NCI-H82 treated with DMSO at 0.1 percent for 48 hours (cell line): ENCODE data around the gene DAND5.
"Not testable (repeated sequence)": the region's sequence is repeated elsewhere in the genome, so short reads cannot be mapped to it uniquely, and the experiment has no call there.

Source experiments
- DNase-seq: peaks from one replicate; lab custom pipeline; 2025; ENCODE audit not compliant: unreplicated experiment; lab: John Stamatoyannopoulos, UW

The DAND5 gene

GRCh38 chr19:12945479-12946091 is 23.8 kb upstream of the DAND5 start, which contains the start of gene RAD23A:
TSS of gene RAD23A (plus strand) at chr19:12945862. CDS start at chr19:12945949, 87 bp downstream.
- peak; percentile 94 for DNase-seq

GRCh38 chr19:12946092-12946721 is 23.2 kb upstream of the DAND5 start:
- no peak for DNase-seq

- DNase-seq, result no peak
Observed at GRCh38 chr19:12946731-12947496, 22.5 kb upstream of the DAND5 start.

- DNase-seq, result no peak
Observed at GRCh38 chr19:12947702-12948611, 21.4 kb upstream of the DAND5 start.

- no peak for DNase-seq
Observed at GRCh38 chr19:12948612-12949362, 20.6 kb upstream of the DAND5 start.

- DNase-seq, result no peak
Observed at GRCh38 chr19:12949363-12950283, 19.8 kb upstream of the DAND5 start.

GRCh38 chr19:12952050-12952449 is 17.3 kb upstream of the DAND5 start:
- DNase-seq, result not testable (repeated sequence)

- no peak for DNase-seq
Observed at GRCh38 chr19:12952488-12953137, 16.8 kb upstream of the DAND5 start.

- DNase-seq, result peak; percentile 86
Observed at GRCh38 chr19:12953138-12953798, 16.1 kb upstream of the DAND5 start.

- DNase-seq, result peak; percentile 89
Observed at GRCh38 chr19:12953799-12954611, 15.4 kb upstream of the DAND5 start.

- no peak for DNase-seq
Observed at GRCh38 chr19:12954612-12954962, 14.8 kb upstream of the DAND5 start.

GRCh38 chr19:12955575-12955974 is 13.8 kb upstream of the DAND5 start:
- not testable (repeated sequence) for DNase-seq

GRCh38 chr19:12955996-12956395 is 13.4 kb upstream of the DAND5 start:
- DNase-seq, result no peak

GRCh38 chr19:12956446-12957388 is 12.7 kb upstream of the DAND5 start, which contains the start of gene GADD45GIP1:
TSS of gene GADD45GIP1 (minus strand) at chr19:12957223. CDS start at chr19:12957212, 11 bp downstream.
- peak; percentile 60 for DNase-seq

GRCh38 chr19:12957389-12957952 is 11.9 kb upstream of the DAND5 start:
- DNase-seq, result not testable (repeated sequence)

GRCh38 chr19:12959481-12959880 is 9.9 kb upstream of the DAND5 start:
- no peak for DNase-seq
